Endodermal cell (in vitro differentiated cells): ENCODE results near the gene WDR89. TPM values are rescaled to one million over a fixed set of nuclear protein-coding genes. Genes with fewer than 3 reads are reported as not detected.

ENCODE experiments used
- DNase-seq: peaks from one replicate; pipeline ENCODE4 v3.0.0-alpha.2; 2017
- H3K27ac ChIP-seq: 2 replicates; pipeline ENCODE4 v1.5.1; 2013; ENCODE audit warnings: mild to moderate bottlenecking, low read depth, low read length, moderate library complexity
- H3K27me3 ChIP-seq: 2 replicates; pipeline ENCODE4 v1.6.1; 2013; ENCODE audit warnings: mild to moderate bottlenecking, low read length, moderate library complexity; ENCODE audit not compliant: insufficient read depth, control insufficient read depth, poor library complexity, severe bottlenecking
- H3K36me3 ChIP-seq: 2 replicates; pipeline ENCODE4 v1.7.0; 2013; ENCODE audit warnings: mild to moderate bottlenecking, low read length, moderate library complexity; ENCODE audit not compliant: control insufficient read depth, insufficient read depth
- H3K4me1 ChIP-seq: one replicate; pipeline ENCODE4 v1.7.0; 2013; ENCODE audit warnings: low read length; ENCODE audit not compliant: control insufficient read depth, insufficient read depth
- H3K4me3 ChIP-seq: 2 replicates; pipeline ENCODE4 v1.5.1; 2013; ENCODE audit warnings: mild to moderate bottlenecking, low read length, moderate library complexity
- H3K9ac ChIP-seq: 2 replicates; pipeline ENCODE4 v1.6.1; 2013; ENCODE audit warnings: mild to moderate bottlenecking, low read length, moderate library complexity; ENCODE audit not compliant: poor library complexity, severe bottlenecking; ENCODE audit errors: extremely low read depth
- H3K9me3 ChIP-seq: 2 replicates; pipeline ENCODE4 v1.6.1; 2013; ENCODE audit warnings: mild to moderate bottlenecking, low read length, moderate library complexity; ENCODE audit not compliant: control insufficient read depth
- H3K27ac Mint-ChIP-seq: 2 replicates; pipeline ENCODE4 v1.8.0; 2020; ENCODE audit warnings: mixed read lengths
- H3K27me3 Mint-ChIP-seq: 2 replicates; pipeline ENCODE4 v1.8.0; 2021; ENCODE audit warnings: mild to moderate bottlenecking, mixed read lengths; ENCODE audit not compliant: insufficient read depth
- H3K36me3 Mint-ChIP-seq: 2 replicates; pipeline ENCODE4 v1.8.0; 2020; ENCODE audit warnings: low read depth, mixed read lengths
- H3K4me1 Mint-ChIP-seq: 2 replicates; pipeline ENCODE4 v1.8.0; 2020; ENCODE audit warnings: mixed read lengths
- H3K4me3 Mint-ChIP-seq: 2 replicates; pipeline ENCODE4 v1.8.0; 2020; ENCODE audit warnings: mild to moderate bottlenecking, moderate library complexity, mixed read lengths
- H3K9me3 Mint-ChIP-seq: 2 replicates; pipeline ENCODE4 v1.8.0; 2020; ENCODE audit warnings: mild to moderate bottlenecking, mixed read lengths
- WGBS, 2 experiments: methylation state at CpG; one replicate each; pipeline versions ENCODE4 v1.1.5 to v1.1.7; 2013; ENCODE audit warnings: missing lambda C conversion rate in 2 of 2, mixed read lengths in 1 of 2; ENCODE audit not compliant: insufficient coverage in 1 of 2, insufficient read length in 1 of 2; 5-methylcytosine and 5-hydroxymethylcytosine counted together
- total RNA-seq, 2 donors: library from RNA; stranded (reverse); fragmentation: NEBNext Ultra II Directional in 1 of 2; extraction: Animal tissue kit (Norgen Biotek cat#: 25700) in 1 of 2; gene quantifications; 2 replicates in 1 of 2; 3 replicates in 1 of 2; pipeline ENCODE4 v1.2.1, GENCODE V29; 2021
- TF ChIP-seq, protein P1 (sequence below): fragments of 200-600 bp; sonication (generic); conservative IDR thresholded peaks from 2 replicates; pipeline ENCODE4 v1.5.0; 2021; ENCODE audit warnings: antibody characterized with exemption, mild to moderate bottlenecking

WDR89 gene
- total RNA-seq, 2 donors from 2014 or later: 23.4 to 26.7 TPM

- TF ChIP-seq, protein P1, sequence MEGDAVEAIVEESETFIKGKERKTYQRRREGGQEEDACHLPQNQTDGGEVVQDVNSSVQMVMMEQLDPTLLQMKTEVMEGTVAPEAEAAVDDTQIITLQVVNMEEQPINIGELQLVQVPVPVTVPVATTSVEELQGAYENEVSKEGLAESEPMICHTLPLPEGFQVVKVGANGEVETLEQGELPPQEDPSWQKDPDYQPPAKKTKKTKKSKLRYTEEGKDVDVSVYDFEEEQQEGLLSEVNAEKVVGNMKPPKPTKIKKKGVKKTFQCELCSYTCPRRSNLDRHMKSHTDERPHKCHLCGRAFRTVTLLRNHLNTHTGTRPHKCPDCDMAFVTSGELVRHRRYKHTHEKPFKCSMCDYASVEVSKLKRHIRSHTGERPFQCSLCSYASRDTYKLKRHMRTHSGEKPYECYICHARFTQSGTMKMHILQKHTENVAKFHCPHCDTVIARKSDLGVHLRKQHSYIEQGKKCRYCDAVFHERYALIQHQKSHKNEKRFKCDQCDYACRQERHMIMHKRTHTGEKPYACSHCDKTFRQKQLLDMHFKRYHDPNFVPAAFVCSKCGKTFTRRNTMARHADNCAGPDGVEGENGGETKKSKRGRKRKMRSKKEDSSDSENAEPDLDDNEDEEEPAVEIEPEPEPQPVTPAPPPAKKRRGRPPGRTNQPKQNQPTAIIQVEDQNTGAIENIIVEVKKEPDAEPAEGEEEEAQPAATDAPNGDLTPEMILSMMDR: no peak
- no peak overlapping the region for H3K9ac ChIP-seq
- H3K4me3 ChIP-seq: no peak overlapping the region
- H3K36me3 ChIP-seq: no peaks in the 10 kb centered on the region
- DNase-seq: no peak
- no peaks in the 10 kb centered on the region for H3K9me3 ChIP-seq
- Mint-ChIP-seq H3K27ac (no peak overlapping the region), H3K27me3 (no peaks in the 10 kb centered on the region), H3K4me3 (no peak overlapping the region), H3K9me3 (no peaks in the 10 kb centered on the region), H3K36me3 (no peaks in the 10 kb centered on the region), H3K4me1 (no peaks in the 10 kb centered on the region)
- no peaks in the 10 kb centered on the region for H3K27me3 ChIP-seq
- no peak overlapping the region for H3K27ac ChIP-seq
- H3K4me1 ChIP-seq: no peaks in the 10 kb centered on the region
- 89% methylated on average over 3 of the region's 3 CpGs; no CpG with 5 or more reads in 1 of the 2 experiments for WGBS, 2 experiments
These were observed 76.2 kb downstream of the WDR89 start for GRCh38 chr14:63565448-63565847.

- Histone ChIP-seq H3K27me3 (no peaks in the 10 kb centered on the region), H3K4me3 (no peak overlapping the region), H3K9ac (no peak overlapping the region), H3K36me3 (no peaks in the 10 kb centered on the region), H3K27ac (no peak overlapping the region), H3K9me3 (no peaks in the 10 kb centered on the region), H3K4me1 (no peaks in the 10 kb centered on the region)
- Mint-ChIP-seq H3K9me3 (no peaks in the 10 kb centered on the region), H3K27ac (no peak overlapping the region), H3K36me3 (no peaks in the 10 kb centered on the region), H3K4me3 (no peak overlapping the region), H3K27me3 (no peaks in the 10 kb centered on the region), H3K4me1 (no peaks in the 10 kb centered on the region)
- WGBS, 2 experiments: 95% methylated on average over 1 of the region's 1 CpG; no CpG with 5 or more reads in 1 of the 2 experiments
- no peak for DNase-seq
- TF ChIP-seq, protein P1: no peak
These were observed 77.4 kb downstream of the WDR89 start for GRCh38 chr14:63564318-63564717.

DNA sequence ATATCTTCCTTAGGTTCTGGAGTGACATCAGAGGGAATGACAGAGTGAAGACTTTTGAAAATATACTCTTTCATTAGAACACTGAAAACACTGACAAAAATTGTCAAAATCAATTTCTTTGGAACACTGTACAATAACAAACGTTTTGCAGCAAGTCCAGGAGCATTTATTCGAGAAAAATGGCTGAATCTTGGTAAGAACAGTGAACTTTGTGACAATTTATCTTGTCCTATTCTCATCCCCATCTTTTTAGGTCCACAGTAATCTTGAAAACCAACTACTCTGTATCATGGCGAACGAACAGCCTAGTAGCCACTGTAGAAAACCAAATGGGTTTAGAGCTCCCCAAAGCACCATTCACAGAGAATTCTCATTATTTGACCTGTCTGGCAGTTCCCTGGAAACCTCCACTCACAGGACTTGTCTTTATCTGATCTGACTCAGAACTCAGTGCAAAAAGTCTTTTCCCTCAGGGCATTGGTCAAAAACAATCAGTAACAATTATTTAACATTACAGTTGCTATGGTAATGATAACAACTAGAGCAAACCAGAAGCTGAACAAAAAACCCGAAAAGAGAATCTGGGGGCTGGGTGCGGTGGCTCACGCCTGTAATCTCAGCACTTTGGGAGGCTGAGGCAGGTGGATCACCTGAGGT lies 78.2 kb downstream of the WDR89 start:
- H3K27ac Mint-ChIP-seq: no peak overlapping the region
- H3K9ac ChIP-seq: no peak overlapping the region
- H3K9me3 Mint-ChIP-seq: no peaks in the 10 kb centered on the region
- H3K4me1 Mint-ChIP-seq: no peaks in the 10 kb centered on the region
- no peaks in the 10 kb centered on the region for H3K9me3 ChIP-seq
- H3K4me1 ChIP-seq: no peaks in the 10 kb centered on the region
- H3K27me3 Mint-ChIP-seq: no peaks in the 10 kb centered on the region
- no peak overlapping the region for H3K4me3 Mint-ChIP-seq
- 85 to 91% methylated on average over 5 to 7 of the region's 7 CpGs for WGBS, 2 experiments
- no peak overlapping the region for H3K27ac ChIP-seq
- no peak for DNase-seq
- H3K36me3 Mint-ChIP-seq: no peaks in the 10 kb centered on the region
- H3K4me3 ChIP-seq: no peak overlapping the region
- H3K36me3 ChIP-seq: no peaks in the 10 kb centered on the region
- H3K27me3 ChIP-seq: no peaks in the 10 kb centered on the region
- TF ChIP-seq, protein P1: no peak
